Central memory CD8-positive, alpha-beta T cell (primary cell): ENCODE measurements around the gene SYP.
"Not testable (repeated sequence)": the region's sequence is repeated elsewhere in the genome, so short reads cannot be mapped to it uniquely, and the experiment has no call there.

Source experiments
- ATAC-seq: fragments of 150-1000 bp; cut with Tn5 transposase; replicated peaks from 2 replicates; pipeline ENCODE4 v1.10.0; 2022; ENCODE audit warnings: mild to moderate bottlenecking, moderate FRiP score, moderate number of reproducible peaks; ENCODE audit not compliant: poor library complexity, severe bottlenecking; ENCODE audit errors: extremely low read depth
- DNase-seq, 2 donors: peaks; one replicate each; pipeline ENCODE4 v3.0.0; 2021; ENCODE audit warnings: low spot score in 2 of 2
- H3K27ac Mint-ChIP-seq: one replicate; pipeline ENCODE4 v1.8.0; 2022; ENCODE audit warnings: low read depth, mild to moderate bottlenecking, moderate library complexity, mixed read lengths
- H3K27me3 Mint-ChIP-seq: one replicate; pipeline ENCODE4 v1.8.0; 2022; ENCODE audit warnings: mixed read lengths
- H3K36me3 Mint-ChIP-seq: one replicate; pipeline ENCODE4 v1.8.0; 2022; ENCODE audit warnings: mild to moderate bottlenecking, moderate library complexity, mixed read lengths; ENCODE audit not compliant: insufficient read depth
- H3K4me1 Mint-ChIP-seq: one replicate; pipeline ENCODE4 v1.8.0; 2022; ENCODE audit warnings: mixed read lengths
- H3K4me3 Mint-ChIP-seq: one replicate; pipeline ENCODE4 v1.8.0; 2022; ENCODE audit warnings: mild to moderate bottlenecking, moderate library complexity, mixed read lengths
- H3K9me3 Mint-ChIP-seq: one replicate; pipeline ENCODE4 v1.8.0; 2022; ENCODE audit warnings: mixed read lengths

SYP gene

DNA sequence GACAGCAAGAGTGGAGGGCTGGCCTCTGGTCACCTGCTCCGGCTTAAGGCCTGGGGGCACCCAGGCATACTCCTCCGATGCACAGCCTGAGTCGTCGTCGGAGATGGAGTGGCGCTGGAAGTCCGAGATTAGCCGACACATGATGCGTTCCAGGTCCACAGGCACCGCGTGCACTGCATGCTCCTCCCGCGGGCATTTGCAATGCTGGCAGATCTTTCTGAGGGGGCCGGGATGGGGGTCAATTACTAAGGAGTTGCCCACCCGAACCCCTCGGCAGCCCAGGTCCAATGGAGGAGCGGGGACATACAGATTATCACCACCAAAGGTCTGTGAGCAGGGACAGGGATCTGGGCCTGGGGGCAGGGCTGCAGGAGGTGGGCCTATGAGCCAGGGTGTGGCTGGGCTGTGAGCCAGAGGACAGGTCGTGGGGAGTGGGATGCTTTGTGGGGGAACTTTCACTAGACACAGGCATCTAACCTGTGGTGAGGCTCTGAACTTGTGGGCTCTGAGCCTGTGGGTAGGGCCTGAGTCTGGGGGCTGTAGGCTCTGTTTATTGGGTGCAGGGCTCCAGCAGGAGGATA, 16.2 kb downstream of the SYP start:
- Mint-ChIP-seq H3K36me3 (peaks cover 19% of the 10 kb centered on the region), H3K27ac (peak overlapping the region; percentile 80), H3K9me3 (no peaks in the 10 kb centered on the region), H3K27me3 (no peaks in the 10 kb centered on the region), H3K4me1 (peaks cover 26% of the 10 kb centered on the region), H3K4me3 (peak overlapping the region; percentile 78)
- DNase-seq (no peak), ATAC-seq (no peak)

DNA sequence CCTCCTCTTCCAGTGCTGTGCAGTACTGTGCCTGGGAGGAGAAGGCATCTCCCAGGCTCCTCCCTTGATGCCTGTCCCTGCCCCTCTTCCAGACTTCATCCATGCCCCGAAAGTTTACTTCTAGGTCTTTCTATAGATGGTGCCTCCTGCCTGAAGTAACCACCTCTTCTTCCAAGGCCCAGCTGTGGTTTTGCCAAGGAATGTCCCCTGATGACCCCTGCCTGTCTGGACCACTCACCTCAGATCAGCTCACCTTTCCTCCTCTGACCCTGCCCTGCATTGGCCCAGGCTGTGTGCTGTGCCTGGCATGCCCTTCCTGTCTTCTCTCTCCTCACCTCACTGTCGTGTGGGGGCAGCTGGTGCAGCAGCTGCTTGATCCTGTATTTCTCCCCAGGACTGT, 20.6 kb downstream of the SYP start:
- no peak for DNase-seq
- H3K4me1 Mint-ChIP-seq, result peaks cover 29% of the 10 kb centered on the region
- no peaks in the 10 kb centered on the region for H3K27me3 Mint-ChIP-seq
- H3K9me3 Mint-ChIP-seq, result no peaks in the 10 kb centered on the region
- no peak overlapping the region for H3K27ac Mint-ChIP-seq
- no peak for ATAC-seq
- no peak overlapping the region for H3K4me3 Mint-ChIP-seq
- peaks cover 23% of the 10 kb centered on the region for H3K36me3 Mint-ChIP-seq

DNA sequence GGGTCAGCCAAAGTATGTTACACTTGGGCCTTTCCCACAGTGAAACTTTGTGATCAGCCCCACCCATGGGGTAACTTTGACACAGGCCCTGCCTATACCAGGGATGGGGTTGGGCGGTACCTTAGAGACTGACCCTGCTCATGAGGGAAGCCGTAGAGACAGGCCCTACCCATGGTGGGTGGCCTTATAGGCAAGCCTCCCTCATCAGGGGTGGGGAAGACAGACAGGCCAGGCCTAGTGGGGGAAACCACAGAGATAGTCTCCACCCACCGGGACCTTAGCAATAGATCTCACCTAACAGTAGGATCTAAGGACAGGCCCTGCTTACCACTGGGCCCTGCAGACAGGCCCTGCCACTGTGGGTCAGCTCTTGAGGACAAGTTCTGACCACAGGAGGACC, 21.5 kb downstream of the SYP start:
- Mint-ChIP-seq H3K4me3 (no peak overlapping the region), H3K4me1 (peaks cover 30% of the 10 kb centered on the region), H3K9me3 (no peaks in the 10 kb centered on the region), H3K27ac (no peak overlapping the region), H3K36me3 (peaks cover 24% of the 10 kb centered on the region), H3K27me3 (no peaks in the 10 kb centered on the region)
- ATAC-seq, result no peak
- DNase-seq, result no peak

DNA sequence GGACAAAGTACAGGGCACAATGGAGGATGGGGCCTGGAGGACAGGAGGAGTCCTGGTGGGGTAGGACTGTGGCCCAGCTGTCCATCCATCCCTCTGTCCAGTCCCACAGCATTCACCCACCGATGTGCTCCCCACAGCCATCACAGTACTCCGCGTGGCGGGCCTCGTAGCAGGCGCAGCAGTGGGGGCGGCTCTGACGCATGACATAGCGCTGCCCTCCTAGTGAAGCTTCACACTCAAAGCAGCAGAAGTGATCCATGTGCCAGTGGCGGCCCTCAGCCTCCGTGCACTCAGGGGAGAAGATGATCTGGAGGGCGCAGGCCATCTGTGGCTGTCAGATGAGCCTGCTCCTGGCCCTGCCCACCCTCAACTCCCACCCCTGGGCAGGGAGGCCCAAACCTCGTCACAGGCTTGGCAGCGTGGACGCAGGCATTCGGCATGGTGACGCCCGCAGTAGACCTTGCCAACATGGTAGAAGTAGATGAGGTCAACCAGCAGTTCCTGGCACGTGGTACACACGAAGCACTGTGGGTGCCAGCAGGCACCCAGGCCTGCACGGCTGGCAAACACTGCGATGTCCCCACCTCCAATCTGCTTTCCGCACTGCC, 22.0 kb downstream of the SYP start:
- peaks cover 27% of the 10 kb centered on the region for H3K36me3 Mint-ChIP-seq
- H3K9me3 Mint-ChIP-seq, result no peaks in the 10 kb centered on the region
- no peak overlapping the region for H3K27ac Mint-ChIP-seq
- ATAC-seq, result no peak
- H3K4me1 Mint-ChIP-seq, result peaks cover 33% of the 10 kb centered on the region
- DNase-seq, result no peak
- H3K4me3 Mint-ChIP-seq, result no peak overlapping the region
- no peaks in the 10 kb centered on the region for H3K27me3 Mint-ChIP-seq

DNA sequence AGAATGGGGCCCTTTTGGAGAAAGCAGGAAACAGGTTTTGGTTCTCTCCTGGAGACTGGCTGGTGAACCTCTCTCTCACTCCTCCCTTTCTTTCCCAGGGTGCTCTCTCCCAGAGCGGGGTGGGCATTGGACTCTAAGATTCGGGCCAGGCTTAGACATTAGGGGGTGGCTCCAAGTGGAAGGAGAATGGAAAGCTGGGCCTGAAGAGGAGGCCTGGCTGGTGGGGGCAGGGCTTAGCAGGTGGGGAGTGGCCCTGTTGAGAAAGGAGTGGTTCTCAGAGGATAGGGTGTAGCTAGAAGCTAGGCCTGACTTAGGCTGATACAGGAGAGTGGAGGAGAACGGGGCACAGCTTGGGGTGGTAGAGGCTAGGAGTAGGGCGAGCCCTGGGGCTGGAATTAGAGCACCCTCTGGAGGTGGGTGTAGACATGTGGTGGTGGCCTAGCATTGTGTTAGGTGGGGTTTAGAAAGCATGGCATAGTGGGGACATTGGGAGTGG, 22.6 kb downstream of the SYP start:
- H3K27ac Mint-ChIP-seq, result no peak overlapping the region

DNA sequence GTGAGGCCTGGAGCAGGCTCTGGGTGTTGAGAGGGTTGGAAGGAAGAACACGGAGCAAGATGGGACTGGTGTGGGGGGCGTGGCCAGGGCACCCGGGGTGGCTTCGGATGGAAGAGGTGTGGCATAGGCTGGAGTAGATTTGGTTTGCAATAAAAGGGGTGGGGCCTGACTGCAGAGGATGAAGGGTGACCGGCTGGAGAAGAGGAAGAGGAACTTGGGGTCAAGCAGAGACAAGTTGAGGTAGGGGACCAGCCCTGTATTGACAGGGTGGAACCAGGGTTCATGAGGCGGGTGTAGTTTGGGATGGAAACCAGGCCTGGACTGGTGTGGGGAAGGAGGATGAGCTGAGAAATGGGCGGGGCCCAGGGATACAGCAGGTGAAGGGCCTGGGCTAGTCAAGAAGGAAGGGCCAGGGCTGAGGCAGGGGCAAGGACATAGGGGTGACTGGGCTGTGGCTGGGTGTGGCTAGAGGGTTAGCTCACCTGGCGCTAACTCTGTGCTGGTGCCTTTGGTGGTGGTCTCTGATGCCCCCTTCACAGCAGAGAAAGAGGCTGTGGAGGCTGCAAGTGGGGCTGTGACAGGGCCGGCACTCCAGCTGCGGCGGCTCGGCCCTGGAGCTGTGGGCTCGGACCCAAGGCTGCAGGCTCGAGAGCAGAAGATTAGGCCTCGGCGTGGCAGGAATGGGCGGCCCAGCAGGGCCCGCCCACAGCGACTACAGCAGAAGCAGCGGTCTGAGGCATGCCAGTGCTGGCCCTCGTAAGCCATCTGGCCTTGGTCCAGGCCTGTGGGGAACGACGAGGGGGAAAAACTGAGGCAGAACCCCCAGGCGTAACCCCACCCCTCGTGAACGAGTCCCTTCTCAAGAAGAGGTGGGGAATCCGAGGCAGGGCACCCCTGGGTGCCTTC, 23.3 kb downstream of the SYP start:
- no peak for DNase-seq
- Mint-ChIP-seq H3K36me3 (peaks cover 25% of the 10 kb centered on the region), H3K4me3 (peak overlapping the region; percentile 8), H3K9me3 (no peaks in the 10 kb centered on the region), H3K4me1 (peaks cover 36% of the 10 kb centered on the region), H3K27me3 (no peaks in the 10 kb centered on the region), H3K27ac (peak overlapping the region; percentile 19)
- no peak for ATAC-seq

More for the DNA sequence above, 22.6 kb downstream of the SYP start:
- no peaks in the 10 kb centered on the region for H3K9me3 Mint-ChIP-seq
- DNase-seq (no peak), ATAC-seq (peak; percentile 65)
- H3K27me3 Mint-ChIP-seq, result no peaks in the 10 kb centered on the region
- peaks cover 27% of the 10 kb centered on the region for H3K36me3 Mint-ChIP-seq
- H3K4me1 Mint-ChIP-seq, result peaks cover 36% of the 10 kb centered on the region
- H3K4me3 Mint-ChIP-seq, result no peak overlapping the region

DNA sequence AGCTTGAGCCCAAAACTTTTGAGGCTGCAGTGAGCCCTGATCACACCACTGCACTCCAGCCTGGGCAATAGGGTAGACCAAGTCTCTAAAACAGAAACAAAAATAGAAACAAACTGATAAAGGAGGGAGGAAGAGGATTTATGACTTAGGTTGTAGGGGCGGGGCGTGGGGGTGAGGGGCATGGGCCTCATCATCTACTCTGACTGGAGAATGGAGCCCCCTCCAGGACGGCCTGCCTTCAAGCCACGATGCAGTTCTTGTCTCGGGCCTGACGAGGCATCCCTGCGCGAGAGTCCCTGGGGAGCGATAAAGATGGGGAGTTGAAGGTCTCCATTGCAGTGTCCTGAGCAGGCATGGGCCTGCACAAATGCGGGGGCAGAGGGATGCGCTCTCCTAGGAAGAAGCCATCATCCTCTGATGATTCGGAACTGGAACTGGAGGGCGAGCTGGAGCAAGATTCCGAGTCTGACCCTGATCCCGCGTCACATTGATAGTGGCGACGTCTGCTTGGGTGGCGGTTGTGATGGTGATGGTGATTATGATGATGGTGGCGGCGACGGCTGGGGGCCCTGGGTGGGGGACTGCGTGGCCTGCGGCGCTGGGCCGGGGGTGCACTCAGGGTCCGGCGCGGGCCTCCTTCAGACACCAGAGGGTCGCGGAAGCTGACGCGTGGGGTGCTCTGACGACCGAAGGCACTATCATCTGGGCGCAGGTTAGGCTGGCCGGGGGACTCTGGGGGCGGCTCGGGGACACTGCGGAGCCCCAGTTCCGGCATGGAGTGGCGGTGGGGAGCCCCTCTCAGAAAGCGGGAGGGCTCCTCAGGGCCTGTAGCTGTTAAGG, 24.3 kb downstream of the SYP start:
- Mint-ChIP-seq H3K36me3 (peaks cover 21% of the 10 kb centered on the region), H3K27ac (peak overlapping the region; percentile 19), H3K9me3 (no peaks in the 10 kb centered on the region), H3K27me3 (no peaks in the 10 kb centered on the region), H3K4me1 (peaks cover 32% of the 10 kb centered on the region), H3K4me3 (no peak overlapping the region)
- DNase-seq (no peak), ATAC-seq (no peak)

DNA sequence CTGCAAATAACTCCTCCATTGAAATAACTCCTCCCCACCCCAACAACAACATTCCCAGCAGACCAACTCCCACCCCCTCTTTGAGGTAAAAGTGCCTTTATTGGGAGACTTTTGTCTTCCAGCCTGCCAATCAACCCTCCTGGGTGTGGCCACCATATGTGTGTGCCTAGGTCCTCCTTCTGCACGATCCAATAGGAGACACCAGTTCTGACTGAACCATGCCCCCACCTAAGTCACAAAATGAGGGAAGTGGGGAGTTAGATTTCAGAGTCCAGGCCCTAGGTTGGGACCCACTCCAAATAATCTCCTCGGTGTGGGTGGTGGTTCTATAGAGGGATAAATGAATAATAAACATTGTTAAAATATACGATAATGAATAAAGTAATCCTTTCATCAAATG, 25.3 kb downstream of the SYP start:
- Mint-ChIP-seq H3K27me3 (no peaks in the 10 kb centered on the region), H3K27ac (no peak overlapping the region), H3K4me1 (peaks cover 30% of the 10 kb centered on the region), H3K36me3 (peaks cover 17% of the 10 kb centered on the region), H3K4me3 (no peak overlapping the region), H3K9me3 (no peaks in the 10 kb centered on the region)
- no peak for DNase-seq
- no peak for ATAC-seq

DNA sequence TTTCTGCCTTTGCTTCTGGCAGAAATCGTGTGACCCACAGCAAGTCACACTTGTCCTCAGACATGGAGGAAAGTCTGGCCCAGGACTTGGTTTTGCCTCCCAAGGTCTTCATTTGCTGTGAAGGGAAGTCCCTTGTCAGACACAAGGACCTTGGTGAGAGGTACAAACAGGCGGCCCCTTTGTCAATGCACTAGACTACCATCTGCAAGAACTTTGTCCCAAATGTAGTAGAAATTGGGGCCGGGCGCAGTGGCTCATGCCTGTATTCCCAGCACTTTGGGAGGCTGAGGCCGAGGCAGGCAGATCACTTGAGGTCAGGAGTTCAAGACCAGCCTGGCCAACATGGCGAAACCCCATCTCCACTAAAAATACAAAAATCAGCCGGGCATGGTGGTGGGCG, 26.4 kb downstream of the SYP start:
- not testable (repeated sequence) for ATAC-seq, H3K27me3 Mint-ChIP-seq, H3K4me3 Mint-ChIP-seq, H3K27ac Mint-ChIP-seq, DNase-seq, H3K9me3 Mint-ChIP-seq
- peaks cover 24% of the 10 kb centered on the region for H3K4me1 Mint-ChIP-seq
- H3K36me3 Mint-ChIP-seq, result peaks cover 13% of the 10 kb centered on the region

DNA sequence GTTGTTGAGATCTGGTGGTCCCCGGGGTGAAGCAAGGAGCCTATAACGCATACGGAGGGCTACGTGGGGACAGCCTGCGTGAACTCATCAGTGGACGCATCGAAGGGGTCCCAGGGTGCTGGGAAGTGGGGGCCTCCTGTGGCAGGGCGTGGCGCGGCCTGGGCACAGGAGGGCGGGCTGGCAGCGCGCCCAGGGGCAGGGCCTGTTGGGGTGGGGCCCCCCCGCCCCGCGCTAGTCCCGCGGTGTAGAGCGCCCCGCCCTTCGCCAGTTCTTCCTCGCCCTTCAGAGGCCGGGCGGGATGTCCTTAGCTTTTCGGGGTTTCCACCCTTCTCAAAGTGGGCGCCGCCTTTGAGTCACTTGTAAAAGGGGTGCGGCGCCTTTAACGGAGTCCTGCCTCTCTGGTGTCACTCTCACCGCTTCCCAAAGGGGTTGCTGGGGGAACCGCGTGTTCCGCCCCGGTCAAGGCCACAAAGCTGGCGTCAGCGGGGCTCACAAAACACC, 27.7 kb downstream of the SYP start:
- Mint-ChIP-seq H3K27ac (peak overlapping the region; percentile 86), H3K4me1 (peaks cover 24% of the 10 kb centered on the region), H3K36me3 (peaks cover 15% of the 10 kb centered on the region), H3K9me3 (no peaks in the 10 kb centered on the region), H3K4me3 (peak overlapping the region; percentile 91), H3K27me3 (no peaks in the 10 kb centered on the region)
- ATAC-seq (peak; percentile 55), DNase-seq (peak in 1 of 2 donors; percentile 15)

DNA sequence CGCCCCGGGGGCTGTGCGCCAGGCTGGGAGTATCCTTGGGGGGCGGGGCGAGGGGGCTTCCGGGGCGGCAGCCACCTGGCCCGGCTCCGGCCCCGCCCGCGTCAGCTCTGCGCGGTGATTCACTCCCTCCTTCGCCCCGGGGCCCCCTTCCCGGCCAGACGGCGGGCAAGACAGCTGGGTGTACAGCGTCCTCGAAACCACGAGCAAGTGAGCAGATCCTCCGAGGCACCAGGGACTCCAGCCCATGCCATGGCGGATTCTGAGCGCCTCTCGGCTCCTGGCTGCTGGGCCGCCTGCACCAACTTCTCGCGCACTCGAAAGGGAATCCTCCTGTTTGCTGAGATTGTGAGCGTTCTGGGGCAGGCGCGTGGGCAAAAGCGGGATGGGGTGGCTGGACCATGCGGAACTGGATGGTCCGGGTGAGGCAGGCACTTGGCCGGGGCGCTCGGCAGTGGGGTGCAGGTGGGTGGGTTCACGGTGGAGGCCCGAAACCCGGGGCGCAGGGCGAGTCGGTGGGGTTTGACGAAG, 28.2 kb downstream of the SYP start, which contains the start of gene PLP2:
Gene PLP2, plus strand, starts transcription at position 147 of the 528 bp plus-strand sequence. Its CDS starts 103 bp downstream, at position 250.
- H3K4me3 Mint-ChIP-seq, result peak within 1 kb of the TSS; percentile 91
- ATAC-seq (peak; percentile 35), DNase-seq (peak in 1 of 2 donors; percentile 22)
- H3K4me1 Mint-ChIP-seq, result peaks cover 25% of the 10 kb centered on the region
- H3K27ac Mint-ChIP-seq, result peak within 1 kb of the TSS; percentile 86
- H3K9me3 Mint-ChIP-seq, result no peaks in the 10 kb centered on the region
- H3K36me3 Mint-ChIP-seq, result peaks cover 15% of the 10 kb centered on the region
- no peaks in the 10 kb centered on the region for H3K27me3 Mint-ChIP-seq

DNA sequence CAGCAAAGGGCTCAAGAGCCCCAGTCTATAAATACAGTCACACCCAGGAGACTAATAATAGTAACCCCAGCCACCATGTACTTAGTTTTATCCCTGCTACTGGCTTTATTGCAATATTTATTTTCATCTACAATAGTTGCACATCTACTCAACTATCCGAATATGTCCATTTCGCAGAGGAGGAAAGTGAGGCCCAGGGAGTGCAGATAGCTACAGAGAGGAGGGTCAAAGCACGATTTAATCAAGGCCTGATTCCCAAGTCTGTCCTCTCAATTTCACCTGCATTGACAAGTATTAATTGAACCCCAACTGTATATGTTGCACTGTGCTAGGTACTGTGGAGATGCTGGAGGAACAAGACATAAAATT, 32.3 kb downstream of the SYP start:
- Mint-ChIP-seq H3K4me1 (peaks cover 31% of the 10 kb centered on the region), H3K27ac (peak overlapping the region; percentile 91), H3K36me3 (peaks cover 5% of the 10 kb centered on the region), H3K4me3 (peak overlapping the region; percentile 84), H3K9me3 (no peaks in the 10 kb centered on the region), H3K27me3 (no peaks in the 10 kb centered on the region)
- ATAC-seq (no peak), DNase-seq (no peak)
